Common myeloid progenitor, CD34-positive (primary cell): ENCODE measurements around the gene PPA1. TPM values are rescaled to one million over a fixed set of nuclear protein-coding genes. Genes with fewer than 3 reads are reported as not detected.
A peak's percentile ranks its signal among the peaks of the same experiment; 100 is the strongest.

ENCODE experiments used
- CTCF ChIA-PET: fragments of 350-600 bp; sonication (Branson Sonifier 250); formaldehyde crosslinking; loops from one replicate; lab custom pipeline; 2021; ENCODE audit warnings: antibody characterized with exemption; lab: Charles Lee
- POLR2A ChIA-PET: fragments of 350-600 bp; sonication (Branson Sonifier 250); formaldehyde crosslinking; loops from one replicate; lab custom pipeline; 2021; ENCODE audit warnings: antibody characterized with exemption; lab: Charles Lee
- DNase-seq, 3 donors: peaks; one replicate each; pipeline versions ENCODE4 v3.0.0 to v3.0.0-alpha.2; 2013
- H3K27ac ChIP-seq, 2 experiments: 1 replicate in 1 of 2; 2 replicates in 1 of 2; pipeline ENCODE4 v1.7.0; 2013; ENCODE audit warnings: inconsistent platforms in 2 of 2, low read length in 2 of 2, mild to moderate bottlenecking in 2 of 2, low read depth in 1 of 2, moderate library complexity in 1 of 2; ENCODE audit not compliant: severe bottlenecking in 2 of 2, insufficient read depth in 1 of 2, poor library complexity in 1 of 2
- H3K27me3 ChIP-seq, 5 experiments: replicated peaks in 2 of 5; 1 replicate in 3 of 5; 2 replicates in 2 of 5; pipeline versions ENCODE4 v1.6.1 to v1.7.0; 2013; ENCODE audit warnings: low read length in 4 of 5, mild to moderate bottlenecking in 2 of 5, moderate library complexity in 2 of 5, inconsistent platforms in 1 of 5; ENCODE audit not compliant: insufficient read depth in 5 of 5, control insufficient read depth in 4 of 5
- H3K36me3 ChIP-seq, 4 experiments: 1 replicate in 2 of 4; 2 replicates in 2 of 4; pipeline versions ENCODE4 v1.6.1 to v1.7.0; 2013; ENCODE audit warnings: low read length in 3 of 4, control low read depth in 1 of 4, mild to moderate bottlenecking in 1 of 4; ENCODE audit not compliant: control insufficient read depth in 4 of 4, insufficient read depth in 4 of 4
- H3K4me1 ChIP-seq, 4 experiments: 1 replicate in 3 of 4; 2 replicates in 1 of 4; pipeline versions ENCODE4 v1.6.1 to v1.7.1; 2013; ENCODE audit warnings: low read length in 3 of 4, mild to moderate bottlenecking in 3 of 4, control low read depth in 1 of 4, inconsistent platforms in 1 of 4, moderate library complexity in 1 of 4; ENCODE audit not compliant: control insufficient read depth in 4 of 4, insufficient read depth in 4 of 4; ENCODE audit errors: control extremely low read depth in 1 of 4
- H3K4me3 ChIP-seq, 7 experiments: 1 replicate in 4 of 7; 2 replicates in 3 of 7; pipeline versions ENCODE4 v1.5.1 to v1.7.0; 2013; ENCODE audit warnings: mild to moderate bottlenecking in 7 of 7, low read length in 6 of 7, moderate library complexity in 6 of 7, inconsistent platforms in 2 of 7, low read depth in 2 of 7, control low read depth in 1 of 7; ENCODE audit not compliant: insufficient read depth in 4 of 7, control insufficient read depth in 1 of 7; ENCODE audit errors: extremely low read depth in 1 of 7
- H3K9me3 ChIP-seq, 5 experiments: 1 replicate in 4 of 5; 2 replicates in 1 of 5; pipeline versions ENCODE4 v1.6.1 to v1.7.1; 2013; ENCODE audit warnings: low read length in 4 of 5, mild to moderate bottlenecking in 2 of 5, inconsistent platforms in 1 of 5, low read depth in 1 of 5, moderate library complexity in 1 of 5; ENCODE audit not compliant: control insufficient read depth in 4 of 5, insufficient read depth in 2 of 5; ENCODE audit errors: control extremely low read depth in 1 of 5
- WGBS: methylation state at CpG from one replicate; pipeline ENCODE4 v1.1.5; 2013; ENCODE audit not compliant: insufficient coverage; 5-methylcytosine and 5-hydroxymethylcytosine counted together
- polyA plus RNA-seq: library from polyadenylated mRNA; unstranded; fragments of 120-200 nt; gene quantifications from one replicate; pipeline ENCODE4 v1.2.1, GENCODE V29; 2013

PPA1 gene
- 127 TPM for polyA plus RNA-seq

GRCh38 chr10:70233109-70233938, at the start of gene PPA1:
TSS of gene PPA1 (minus strand) at chr10:70233429. CDS start at chr10:70233327, 102 bp downstream.
- 0% methylated on average over 66 of the region's 74 CpGs for WGBS
- ChIA-PET POLR2A (interaction anchor here (1.1 kb wide), 1 partner anchor 62 kb away, joined by 3 read pairs; no protein-coding TSS in a partner anchor), CTCF (interaction anchor here (1.2 to 3.0 kb wide), 7 partner anchors 10 to 145 kb away, joined by 3 to 16 read pairs (median 5); no protein-coding TSS in a partner anchor)

GRCh38 chr10:70281609-70282008, 48.4 kb upstream of the PPA1 start:
- Histone ChIP-seq H3K9me3 (peaks cover 0 to 4% (median 0%) of the 10 kb centered on the region in 5 experiments), H3K27ac (no peak overlapping the region), H3K27me3 (peaks cover 20 to 54% (median 23%) of the 10 kb centered on the region in 5 experiments), H3K4me3 (no peak overlapping the region), H3K36me3 (no peaks in the 10 kb centered on the region), H3K4me1 (peaks cover 0 to 8% (median 5%) of the 10 kb centered on the region in 4 experiments)
- CTCF ChIA-PET = interaction anchor here (0.7 to 2.2 kb wide), 4 partner anchors 8 to 16 kb away, joined by 3 to 9 read pairs (median 4); no protein-coding TSS in a partner anchor
- WGBS = no CpG with 5 or more reads among the region's 1 CpG
- DNase-seq = no peak
- POLR2A ChIA-PET = interaction anchor here (0.7 kb wide), 1 partner anchor 9 kb away, joined by 3 read pairs; no protein-coding TSS in a partner anchor

More at GRCh38 chr10:70233109-70233938, at the start of gene PPA1:
- Histone ChIP-seq H3K9me3 (no peaks in the 10 kb centered on the region), H3K36me3 (peaks cover 0 to 20% (median 2%) of the 10 kb centered on the region in 4 experiments), H3K4me1 (peaks cover 6 to 21% (median 19%) of the 10 kb centered on the region in 4 experiments), H3K27me3 (no peaks in the 10 kb centered on the region), H3K4me3 (peak within 1 kb of the TSS; percentile 67 to 88 (median 79)), H3K27ac (peak within 1 kb of the TSS in 1 of 2 experiments; percentile 49)
- DNase-seq = peak; percentile 95 to 97 (median 96)

- Histone ChIP-seq H3K36me3 (no peaks in the 10 kb centered on the region), H3K27me3 (peaks cover 14 to 46% (median 21%) of the 10 kb centered on the region in 5 experiments), H3K27ac (no peak overlapping the region), H3K4me3 (no peak overlapping the region), H3K9me3 (peaks cover 0 to 8% (median 4%) of the 10 kb centered on the region in 5 experiments), H3K4me1 (peaks cover 0 to 8% (median 5%) of the 10 kb centered on the region in 4 experiments)
- ChIA-PET POLR2A (no interaction called here), CTCF (interaction anchor here (1.5 kb wide), 1 partner anchor 15 kb away, joined by 5 read pairs; no protein-coding TSS in a partner anchor)
- no peak for DNase-seq
- WGBS = 96% methylated on average over 3 of the region's 6 CpGs
These were observed 46.9 kb upstream of the PPA1 start for GRCh38 chr10:70280099-70280498.

- ChIA-PET CTCF (interaction anchor here (1.3 to 1.4 kb wide), 3 partner anchors 14 to 70 kb away, joined by 3 read pairs; no protein-coding TSS in a partner anchor), POLR2A (no interaction called here)
- H3K27me3 ChIP-seq = peaks cover 4 to 20% (median 7%) of the 10 kb centered on the region in 5 experiments
- peaks cover 0 to 2% (median 0%) of the 10 kb centered on the region in 4 experiments for H3K4me1 ChIP-seq
- no CpG with 5 or more reads among the region's 3 CpGs for WGBS
- H3K4me3 ChIP-seq = no peak overlapping the region
- no peak overlapping the region for H3K27ac ChIP-seq
- no peaks in the 10 kb centered on the region for H3K36me3 ChIP-seq
- H3K9me3 ChIP-seq = peaks cover 0 to 7% (median 3%) of the 10 kb centered on the region in 5 experiments
- no peak for DNase-seq
These were observed 44.3 kb upstream of the PPA1 start for GRCh38 chr10:70277396-70278030.

- POLR2A ChIA-PET = no interaction called here
- 94% methylated on average over 2 of the region's 2 CpGs for WGBS
- H3K27ac ChIP-seq = no peak overlapping the region
- H3K9me3 ChIP-seq = peaks cover 0 to 7% (median 3%) of the 10 kb centered on the region in 5 experiments
- no peaks in the 10 kb centered on the region for H3K36me3 ChIP-seq
- H3K4me3 ChIP-seq = no peak overlapping the region
- H3K27me3 ChIP-seq = peaks cover 0 to 18% (median 0%) of the 10 kb centered on the region in 5 experiments
- no peak for DNase-seq
- peaks cover 0 to 2% (median 0%) of the 10 kb centered on the region in 4 experiments for H3K4me1 ChIP-seq
- CTCF ChIA-PET = interaction anchor here (2.2 to 4.7 kb wide), 4 partner anchors 10 to 90 kb away, joined by 6 to 31 read pairs (median 9); no protein-coding TSS in a partner anchor
These were observed 41.4 kb upstream of the PPA1 start for GRCh38 chr10:70274643-70275042.

- DNase-seq = peak; percentile 52 to 75 (median 72)
- Histone ChIP-seq H3K36me3 (no peaks in the 10 kb centered on the region), H3K4me3 (peak overlapping the region in 1 of 7 experiments; percentile 8), H3K27me3 (peaks cover 0 to 19% (median 0%) of the 10 kb centered on the region in 5 experiments), H3K4me1 (peaks cover 0 to 2% (median 0%) of the 10 kb centered on the region in 4 experiments), H3K27ac (no peak overlapping the region), H3K9me3 (peaks cover 0 to 7% (median 3%) of the 10 kb centered on the region in 5 experiments)
- CTCF ChIA-PET = interaction anchor here (0.6 to 7.3 kb wide), 19 partner anchors 8 to 115 kb away, joined by 3 to 59 read pairs (median 4); partner anchors contain the start of gene NPFFR1
- POLR2A ChIA-PET = interaction anchor here (0.7 kb wide), 1 partner anchor 9 kb away, joined by 3 read pairs; no protein-coding TSS in a partner anchor
- WGBS = 17% methylated on average over 2 of the region's 4 CpGs
These were observed 39.7 kb upstream of the PPA1 start for GRCh38 chr10:70272925-70273316.
